Omental fat pad (tissue), 4 donors: Measurements from ENCODE around the gene PDE4A. TPM values are rescaled to one million over a fixed set of nuclear protein-coding genes. Genes with fewer than 3 reads are reported as not detected.

ENCODE experiments used
- ATAC-seq: fragments of 150-250 bp; one replicate; pipeline ENCODE4 v1.9.1; 2016; ENCODE audit warnings: mild to moderate bottlenecking, moderate library complexity; ENCODE audit not compliant: low FRiP score
- DNase-seq: peaks from one replicate; pipeline ENCODE4 v3.0.0-alpha.2; 2019; ENCODE audit warnings: low spot score
- total RNA-seq, 4 donors: library from RNA; depleted of rRNA; stranded (reverse); fragments of >200 nt; gene quantifications; one replicate each; pipeline ENCODE4 v1.1.0, GENCODE V29; 2016
- TF ChIP-seq, protein P1 (sequence below), 3 donors: fragments of 450-650 bp; IDR thresholded peaks; one replicate each; pipeline ENCODE4 v1.5.1; 2016 to 2017; ENCODE audit warnings: antibody characterized with exemption in 3 of 3, mild to moderate bottlenecking in 3 of 3, moderate library complexity in 2 of 3

The PDE4A gene
- total RNA-seq, 4 donors from 2014 or later, result 9.8 to 30.3 (median 16.2) TPM

- TF ChIP-seq, protein P1, sequence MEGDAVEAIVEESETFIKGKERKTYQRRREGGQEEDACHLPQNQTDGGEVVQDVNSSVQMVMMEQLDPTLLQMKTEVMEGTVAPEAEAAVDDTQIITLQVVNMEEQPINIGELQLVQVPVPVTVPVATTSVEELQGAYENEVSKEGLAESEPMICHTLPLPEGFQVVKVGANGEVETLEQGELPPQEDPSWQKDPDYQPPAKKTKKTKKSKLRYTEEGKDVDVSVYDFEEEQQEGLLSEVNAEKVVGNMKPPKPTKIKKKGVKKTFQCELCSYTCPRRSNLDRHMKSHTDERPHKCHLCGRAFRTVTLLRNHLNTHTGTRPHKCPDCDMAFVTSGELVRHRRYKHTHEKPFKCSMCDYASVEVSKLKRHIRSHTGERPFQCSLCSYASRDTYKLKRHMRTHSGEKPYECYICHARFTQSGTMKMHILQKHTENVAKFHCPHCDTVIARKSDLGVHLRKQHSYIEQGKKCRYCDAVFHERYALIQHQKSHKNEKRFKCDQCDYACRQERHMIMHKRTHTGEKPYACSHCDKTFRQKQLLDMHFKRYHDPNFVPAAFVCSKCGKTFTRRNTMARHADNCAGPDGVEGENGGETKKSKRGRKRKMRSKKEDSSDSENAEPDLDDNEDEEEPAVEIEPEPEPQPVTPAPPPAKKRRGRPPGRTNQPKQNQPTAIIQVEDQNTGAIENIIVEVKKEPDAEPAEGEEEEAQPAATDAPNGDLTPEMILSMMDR (IDR thresholded peaks at IDR 0.05), result no peak
- ATAC-seq, result no peak
- DNase-seq, result no peak
Measured at GRCh38 chr19:10491472-10492047, 71.2 kb downstream of the PDE4A start.

DNA sequence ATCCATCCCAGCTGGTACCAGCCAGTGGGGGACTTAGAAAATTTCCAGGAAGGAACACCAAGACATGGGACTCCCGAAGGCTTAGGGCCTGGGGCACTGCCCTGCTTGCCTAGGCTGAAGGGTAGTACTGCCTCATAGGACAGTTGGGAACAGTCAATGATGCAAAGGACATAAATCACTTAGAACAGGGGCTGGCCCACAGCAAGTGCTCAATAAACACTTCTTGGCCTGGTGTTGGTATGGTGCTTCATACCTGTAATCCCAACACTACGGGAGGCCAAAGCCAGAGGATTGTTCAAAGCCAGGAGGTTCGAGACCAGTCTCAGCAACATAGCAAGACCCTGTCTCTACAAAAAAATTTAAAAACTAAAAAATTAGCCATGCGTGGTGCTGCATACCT is 77.0 kb downstream of the PDE4A start:
- ATAC-seq, result no peak
- DNase-seq, result no peak
- TF ChIP-seq, protein P1 (IDR thresholded peaks at IDR 0.05), result no peak

GRCh38 chr19:10499550-10500246 is 79.4 kb downstream of the PDE4A start:
- DNase-seq, result no peak
- TF ChIP-seq, protein P1 (IDR thresholded peaks at IDR 0.05), result no peak
- ATAC-seq, result no peak

DNA sequence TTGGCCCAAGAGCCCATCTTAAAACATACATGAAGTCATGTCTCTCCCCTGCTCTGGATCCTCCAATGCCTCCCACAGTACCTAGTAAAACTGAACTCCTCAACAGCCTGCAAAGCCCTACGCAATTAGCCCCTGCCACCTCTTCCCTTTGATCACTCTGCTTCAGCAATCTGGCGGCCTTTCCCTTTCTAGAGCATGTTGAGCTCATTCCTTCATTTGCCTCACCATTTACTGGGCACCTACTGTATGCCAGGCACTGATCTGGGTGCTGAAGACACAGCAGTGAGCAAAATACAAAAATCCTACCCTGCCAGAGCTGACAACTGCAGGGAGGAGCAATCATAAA is 79.9 kb downstream of the PDE4A start:
- ATAC-seq (no peak), DNase-seq (no peak)
- TF ChIP-seq, protein P1 (IDR thresholded peaks at IDR 0.05), result no peak

- ATAC-seq (peak; percentile 52), DNase-seq (peak; percentile 41)
- TF ChIP-seq, protein P1 (IDR thresholded peaks at IDR 0.05), result no peak
Measured at GRCh38 chr19:10501971-10502523, 81.7 kb downstream of the PDE4A start.

- ATAC-seq, result peak; percentile 90
- TF ChIP-seq, protein P1 (IDR thresholded peaks at IDR 0.05), result no peak
Measured at GRCh38 chr19:10502524-10503001, 82.2 kb downstream of the PDE4A start.

More at GRCh38 chr19:10502524-10503001, 82.2 kb downstream of the PDE4A start:
- DNase-seq, result peak; percentile 83
